ENCODE data around the gene RFX5.
A peak's percentile ranks its signal among the peaks of the same experiment; 100 is the strongest.

The RFX5 gene

GRCh38 chr1:151313501-151313900 is 33.6 kb downstream of the RFX5 start:
- peak overlapping the region; percentile 41 for H3K27ac ChIP-seq (ENCODE audit: low read length)
- H3K27me3 ChIP-seq (ENCODE audit: low read depth, low read length), result no peaks in the 10 kb centered on the region
- H3K4me3 ChIP-seq (ENCODE audit: low read depth in 1 of 2, low read length in 2 of 2), result no peak overlapping the region
- peaks cover 39 to 41% of the 10 kb centered on the region in 2 donors for H3K36me3 ChIP-seq (ENCODE audit: control insufficient read depth in 1 of 2, insufficient read depth in 2 of 2, low read length in 2 of 2)
- peaks cover 33 to 49% of the 10 kb centered on the region in 2 donors for H3K4me1 ChIP-seq (ENCODE audit: control insufficient read depth in 1 of 2, insufficient read depth in 2 of 2, low read length in 2 of 2)
- no peaks in the 10 kb centered on the region for H3K9me3 ChIP-seq (ENCODE audit: control insufficient read depth in 1 of 2, low read length in 2 of 2)

GRCh38 chr1:151312826-151313225 is 34.2 kb downstream of the RFX5 start:
- peaks cover 45 to 48% of the 10 kb centered on the region in 2 donors for H3K36me3 ChIP-seq (ENCODE audit: control insufficient read depth in 1 of 2, insufficient read depth in 2 of 2, low read length in 2 of 2)
- H3K9me3 ChIP-seq (ENCODE audit: control insufficient read depth in 1 of 2, low read length in 2 of 2), result no peaks in the 10 kb centered on the region
- peak overlapping the region; percentile 82 for H3K27ac ChIP-seq (ENCODE audit: low read length)
- H3K4me3 ChIP-seq (ENCODE audit: low read depth in 1 of 2, low read length in 2 of 2), result no peak overlapping the region
- peaks cover 33 to 49% of the 10 kb centered on the region in 2 donors for H3K4me1 ChIP-seq (ENCODE audit: control insufficient read depth in 1 of 2, insufficient read depth in 2 of 2, low read length in 2 of 2)
- H3K27me3 ChIP-seq (ENCODE audit: low read depth, low read length), result no peaks in the 10 kb centered on the region

- peaks cover 33 to 49% of the 10 kb centered on the region in 2 donors for H3K4me1 ChIP-seq (ENCODE audit: control insufficient read depth in 1 of 2, insufficient read depth in 2 of 2, low read length in 2 of 2)
- no peaks in the 10 kb centered on the region for H3K27me3 ChIP-seq (ENCODE audit: low read depth, low read length)
- H3K9me3 ChIP-seq (ENCODE audit: control insufficient read depth in 1 of 2, low read length in 2 of 2), result no peaks in the 10 kb centered on the region
- H3K27ac ChIP-seq (ENCODE audit: low read length), result peak overlapping the region; percentile 82
- no peak overlapping the region for H3K4me3 ChIP-seq (ENCODE audit: low read depth in 1 of 2, low read length in 2 of 2)
- peaks cover 49 to 52% of the 10 kb centered on the region in 2 donors for H3K36me3 ChIP-seq (ENCODE audit: control insufficient read depth in 1 of 2, insufficient read depth in 2 of 2, low read length in 2 of 2)
These were observed 34.6 kb downstream of the RFX5 start for GRCh38 chr1:151312411-151312810.

- H3K27me3 ChIP-seq (ENCODE audit: low read depth, low read length), result no peaks in the 10 kb centered on the region
- H3K4me1 ChIP-seq (ENCODE audit: control insufficient read depth in 1 of 2, insufficient read depth in 2 of 2, low read length in 2 of 2), result peaks cover 33 to 49% of the 10 kb centered on the region in 2 donors
- H3K4me3 ChIP-seq (ENCODE audit: low read depth in 1 of 2, low read length in 2 of 2), result no peak overlapping the region
- peaks cover 55 to 58% of the 10 kb centered on the region in 2 donors for H3K36me3 ChIP-seq (ENCODE audit: control insufficient read depth in 1 of 2, insufficient read depth in 2 of 2, low read length in 2 of 2)
- peak overlapping the region; percentile 82 for H3K27ac ChIP-seq (ENCODE audit: low read length)
- H3K9me3 ChIP-seq (ENCODE audit: control insufficient read depth in 1 of 2, low read length in 2 of 2), result no peaks in the 10 kb centered on the region
These were observed 35.3 kb downstream of the RFX5 start for GRCh38 chr1:151311589-151312331.

- H3K27me3 ChIP-seq (ENCODE audit: low read depth, low read length), result no peaks in the 10 kb centered on the region
- no peaks in the 10 kb centered on the region for H3K9me3 ChIP-seq (ENCODE audit: control insufficient read depth in 1 of 2, low read length in 2 of 2)
- H3K36me3 ChIP-seq (ENCODE audit: control insufficient read depth in 1 of 2, insufficient read depth in 2 of 2, low read length in 2 of 2), result peaks cover 55 to 62% of the 10 kb centered on the region in 2 donors
- H3K27ac ChIP-seq (ENCODE audit: low read length), result peak overlapping the region; percentile 82
- no peak overlapping the region for H3K4me3 ChIP-seq (ENCODE audit: low read depth in 1 of 2, low read length in 2 of 2)
- peaks cover 33 to 49% of the 10 kb centered on the region in 2 donors for H3K4me1 ChIP-seq (ENCODE audit: control insufficient read depth in 1 of 2, insufficient read depth in 2 of 2, low read length in 2 of 2)
These were observed 36.0 kb downstream of the RFX5 start for GRCh38 chr1:151311011-151311410.

GRCh38 chr1:151309811-151310323 is 37.2 kb downstream of the RFX5 start:
- no peaks in the 10 kb centered on the region for H3K9me3 ChIP-seq (ENCODE audit: control insufficient read depth in 1 of 2, low read length in 2 of 2)
- H3K27me3 ChIP-seq (ENCODE audit: low read depth, low read length), result no peaks in the 10 kb centered on the region
- H3K4me1 ChIP-seq (ENCODE audit: control insufficient read depth in 1 of 2, insufficient read depth in 2 of 2, low read length in 2 of 2), result peaks cover 33 to 49% of the 10 kb centered on the region in 2 donors
- H3K27ac ChIP-seq (ENCODE audit: low read length), result peak overlapping the region; percentile 82
- peaks cover 56 to 62% of the 10 kb centered on the region in 2 donors for H3K36me3 ChIP-seq (ENCODE audit: control insufficient read depth in 1 of 2, insufficient read depth in 2 of 2, low read length in 2 of 2)
- H3K4me3 ChIP-seq (ENCODE audit: low read depth in 1 of 2, low read length in 2 of 2), result no peak overlapping the region

- no peaks in the 10 kb centered on the region for H3K27me3 ChIP-seq (ENCODE audit: low read depth, low read length)
- H3K4me3 ChIP-seq (ENCODE audit: low read depth in 1 of 2, low read length in 2 of 2), result no peak overlapping the region
- H3K36me3 ChIP-seq (ENCODE audit: control insufficient read depth in 1 of 2, insufficient read depth in 2 of 2, low read length in 2 of 2), result peaks cover 59 to 89% of the 10 kb centered on the region in 2 donors
- H3K27ac ChIP-seq (ENCODE audit: low read length), result no peak overlapping the region
- no peaks in the 10 kb centered on the region for H3K4me1 ChIP-seq (ENCODE audit: control insufficient read depth in 1 of 2, insufficient read depth in 2 of 2, low read length in 2 of 2)
- H3K9me3 ChIP-seq (ENCODE audit: control insufficient read depth in 1 of 2, low read length in 2 of 2), result no peaks in the 10 kb centered on the region
These were observed 52.1 kb downstream of the RFX5 start for GRCh38 chr1:151294742-151295462.

- H3K9me3 ChIP-seq (ENCODE audit: control insufficient read depth in 1 of 2, low read length in 2 of 2), result no peaks in the 10 kb centered on the region
- H3K27me3 ChIP-seq (ENCODE audit: low read depth, low read length), result no peaks in the 10 kb centered on the region
- no peak overlapping the region for H3K4me3 ChIP-seq (ENCODE audit: low read depth in 1 of 2, low read length in 2 of 2)
- peaks cover 60 to 89% of the 10 kb centered on the region in 2 donors for H3K36me3 ChIP-seq (ENCODE audit: control insufficient read depth in 1 of 2, insufficient read depth in 2 of 2, low read length in 2 of 2)
- H3K27ac ChIP-seq (ENCODE audit: low read length), result no peak overlapping the region
- H3K4me1 ChIP-seq (ENCODE audit: control insufficient read depth in 1 of 2, insufficient read depth in 2 of 2, low read length in 2 of 2), result no peaks in the 10 kb centered on the region
These were observed 54.0 kb downstream of the RFX5 start for GRCh38 chr1:151293093-151293492.

GRCh38 chr1:151292207-151293030 is 54.6 kb downstream of the RFX5 start:
- no peaks in the 10 kb centered on the region for H3K9me3 ChIP-seq (ENCODE audit: control insufficient read depth in 1 of 2, low read length in 2 of 2)
- peaks cover 60 to 90% of the 10 kb centered on the region in 2 donors for H3K36me3 ChIP-seq (ENCODE audit: control insufficient read depth in 1 of 2, insufficient read depth in 2 of 2, low read length in 2 of 2)
- no peaks in the 10 kb centered on the region for H3K27me3 ChIP-seq (ENCODE audit: low read depth, low read length)
- no peak overlapping the region for H3K4me3 ChIP-seq (ENCODE audit: low read depth in 1 of 2, low read length in 2 of 2)
- H3K27ac ChIP-seq (ENCODE audit: low read length), result no peak overlapping the region
- no peaks in the 10 kb centered on the region for H3K4me1 ChIP-seq (ENCODE audit: control insufficient read depth in 1 of 2, insufficient read depth in 2 of 2, low read length in 2 of 2)

GRCh38 chr1:151290709-151291303 is 56.2 kb downstream of the RFX5 start:
- H3K4me3 ChIP-seq (ENCODE audit: low read depth in 1 of 2, low read length in 2 of 2), result no peak overlapping the region
- peaks cover 68 to 92% of the 10 kb centered on the region in 2 donors for H3K36me3 ChIP-seq (ENCODE audit: control insufficient read depth in 1 of 2, insufficient read depth in 2 of 2, low read length in 2 of 2)
- H3K4me1 ChIP-seq (ENCODE audit: control insufficient read depth in 1 of 2, insufficient read depth in 2 of 2, low read length in 2 of 2), result no peaks in the 10 kb centered on the region
- no peak overlapping the region for H3K27ac ChIP-seq (ENCODE audit: low read length)
- no peaks in the 10 kb centered on the region for H3K9me3 ChIP-seq (ENCODE audit: control insufficient read depth in 1 of 2, low read length in 2 of 2)
- no peaks in the 10 kb centered on the region for H3K27me3 ChIP-seq (ENCODE audit: low read depth, low read length)
